ENCODE data around the gene SELL.
"Not testable (repeated sequence)": the region's sequence is repeated elsewhere in the genome, so short reads cannot be mapped to it uniquely, and the experiment has no call there.

The SELL gene

DNA sequence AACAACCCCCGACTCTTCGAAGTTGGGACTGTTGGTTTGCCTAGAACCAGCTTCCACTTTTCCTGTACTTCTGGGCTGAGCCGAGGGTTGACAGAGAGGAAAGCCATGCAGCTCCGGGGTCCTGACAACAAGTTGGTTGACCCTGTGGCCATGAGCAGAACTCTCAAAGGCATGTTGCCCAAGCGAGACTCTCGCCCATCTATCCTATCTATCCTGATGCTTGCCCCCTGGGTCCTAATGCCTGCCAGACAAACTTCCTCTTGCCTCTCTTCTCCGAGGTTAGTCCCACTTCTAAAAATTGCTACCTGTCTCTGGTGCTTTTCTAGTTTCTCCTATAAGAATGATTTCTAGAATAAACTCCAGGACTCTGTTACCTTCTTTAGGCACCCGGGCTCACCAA lies 48.7 kb downstream of the SELL start:
- DNase-seq: not testable (repeated sequence)

DNA sequence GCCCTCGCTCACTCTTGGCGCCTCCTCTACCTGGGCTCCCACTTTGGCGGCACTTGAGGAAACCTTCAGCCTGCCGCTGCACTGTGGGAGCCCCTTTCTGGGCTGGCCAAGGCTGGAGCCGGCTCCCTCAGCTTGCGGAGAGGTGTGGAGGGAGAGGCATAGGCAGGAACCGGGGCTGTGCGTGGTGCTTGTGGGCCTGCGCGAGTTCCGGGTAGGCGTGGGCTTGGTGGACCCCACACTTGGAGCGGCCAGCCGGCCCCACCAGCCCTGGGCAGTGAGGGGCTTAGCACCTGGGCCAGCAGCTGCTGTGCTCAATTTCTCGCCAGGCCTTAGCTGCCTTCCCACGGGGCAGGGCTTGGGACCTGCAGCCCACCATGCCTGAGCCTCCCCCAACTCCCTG lies 50.4 kb downstream of the SELL start:
- DNase-seq: not testable (repeated sequence)

DNA sequence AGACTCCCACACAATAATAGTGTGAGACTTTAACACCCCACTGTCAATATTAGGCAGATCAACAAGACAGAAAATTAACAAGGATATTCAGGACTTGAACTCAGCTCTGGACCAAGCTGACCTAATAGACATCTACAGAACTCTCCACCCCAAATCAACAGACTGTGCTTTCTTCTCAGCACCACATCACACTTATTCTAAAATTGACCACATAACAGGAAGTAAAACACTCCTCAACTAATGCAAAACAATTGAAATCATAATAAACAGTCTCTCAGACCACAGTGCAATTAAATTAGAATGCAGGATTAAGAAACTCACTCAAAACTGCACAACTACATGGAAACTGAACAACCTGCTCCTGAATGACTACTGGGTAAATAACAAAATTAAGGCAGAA lies 52.6 kb downstream of the SELL start:
- DNase-seq: not testable (repeated sequence)

DNA sequence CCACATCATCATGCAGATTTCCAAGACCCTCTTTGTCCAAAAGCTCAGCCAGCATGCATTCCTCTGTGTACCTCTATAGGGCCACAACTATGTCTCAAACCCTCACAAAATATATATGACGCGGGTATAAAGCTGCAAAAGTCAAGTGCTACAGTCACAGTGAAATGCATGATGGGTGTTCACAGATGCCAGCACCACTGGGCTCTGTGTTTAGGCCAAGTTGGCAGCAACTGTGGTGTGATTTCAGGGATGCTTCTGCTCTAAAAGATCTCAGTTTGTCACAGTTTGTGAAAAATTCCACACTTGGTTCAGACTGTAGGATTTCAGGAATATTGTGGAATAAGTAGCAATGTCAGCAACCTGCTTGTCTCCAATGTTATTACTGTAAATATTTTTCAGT lies 57.5 kb downstream of the SELL start:
- DNase-seq: no peak

DNA sequence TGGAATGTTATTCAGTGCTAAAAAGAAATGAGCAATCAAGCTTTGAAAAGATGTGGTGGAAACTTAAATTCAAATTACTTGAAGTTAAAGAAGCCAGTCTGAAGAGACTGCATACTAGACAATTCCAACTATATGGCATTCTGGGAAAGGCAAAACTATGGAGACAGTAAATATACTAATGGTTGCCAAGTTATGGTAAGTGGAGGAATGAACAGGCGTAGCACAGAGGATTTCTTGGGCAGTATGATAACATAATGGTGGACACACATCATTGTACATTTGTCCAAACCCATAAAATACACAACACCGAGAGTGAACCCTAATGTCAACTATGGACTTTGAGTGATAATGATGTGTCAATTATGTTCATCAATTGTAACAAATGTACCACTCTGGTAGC lies 60.4 kb downstream of the SELL start:
- DNase-seq: no peak

- no peak for DNase-seq
These were observed 60.9 kb downstream of the SELL start for GRCh38 chr1:169650551-169650950.

DNA sequence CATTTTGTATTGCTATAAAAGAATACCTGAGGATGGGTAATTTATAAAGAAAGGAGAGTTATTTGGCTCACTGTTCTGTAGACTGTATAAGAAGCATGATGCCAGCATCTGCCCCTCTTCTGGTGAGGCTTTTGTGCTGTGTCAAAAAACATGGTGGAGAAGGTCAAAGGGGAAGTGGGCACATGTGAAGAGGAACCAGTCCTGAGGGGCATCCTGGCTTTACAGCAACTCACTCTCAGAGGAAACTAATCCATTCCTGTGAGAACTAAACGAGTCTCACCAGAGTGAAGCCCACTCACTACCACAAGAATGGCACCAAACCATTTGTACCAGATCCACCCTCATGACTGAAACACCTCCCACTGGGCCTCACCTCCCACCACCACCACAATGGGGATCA lies 62.7 kb downstream of the SELL start:
- no peak for DNase-seq

- DNase-seq: no peak
These were observed 63.2 kb downstream of the SELL start for GRCh38 chr1:169648187-169648586.

- no peak for DNase-seq
These were observed 63.9 kb downstream of the SELL start for GRCh38 chr1:169647512-169647911.

DNA sequence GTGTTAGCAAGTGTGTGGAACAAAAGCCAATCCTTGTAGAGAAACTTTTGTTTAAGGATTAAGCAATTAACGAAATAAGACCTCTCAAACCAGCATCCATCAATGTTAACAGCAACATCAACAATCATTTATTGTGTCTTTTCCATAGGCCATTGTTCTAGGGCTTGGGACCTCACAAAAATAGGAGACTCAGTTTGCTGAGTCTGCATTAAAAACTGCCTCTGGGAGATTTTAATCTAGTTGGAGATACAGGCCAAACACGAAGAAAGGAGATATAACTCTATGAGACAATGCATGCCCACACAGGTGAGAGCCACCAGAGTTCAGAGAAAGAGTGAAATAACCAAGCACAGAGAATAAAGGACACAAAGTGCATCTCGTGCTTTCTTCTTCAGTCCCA lies 67.1 kb downstream of the SELL start:
- no peak for DNase-seq
